Endodermal cell (in vitro differentiated cells): ENCODE data around the gene ZNF511. TPM values are rescaled to one million over a fixed set of nuclear protein-coding genes. Genes with fewer than 3 reads are reported as not detected.

Experiments used
- DNase-seq: peaks from one replicate; pipeline ENCODE4 v3.0.0-alpha.2; 2017
- H3K27ac ChIP-seq: 2 replicates; pipeline ENCODE4 v1.5.1; 2013; ENCODE audit warnings: mild to moderate bottlenecking, low read depth, low read length, moderate library complexity
- H3K27me3 ChIP-seq: 2 replicates; pipeline ENCODE4 v1.6.1; 2013; ENCODE audit warnings: mild to moderate bottlenecking, low read length, moderate library complexity; ENCODE audit not compliant: insufficient read depth, control insufficient read depth, poor library complexity, severe bottlenecking
- H3K36me3 ChIP-seq: 2 replicates; pipeline ENCODE4 v1.7.0; 2013; ENCODE audit warnings: mild to moderate bottlenecking, low read length, moderate library complexity; ENCODE audit not compliant: control insufficient read depth, insufficient read depth
- H3K4me1 ChIP-seq: one replicate; pipeline ENCODE4 v1.7.0; 2013; ENCODE audit warnings: low read length; ENCODE audit not compliant: control insufficient read depth, insufficient read depth
- H3K4me3 ChIP-seq: 2 replicates; pipeline ENCODE4 v1.5.1; 2013; ENCODE audit warnings: mild to moderate bottlenecking, low read length, moderate library complexity
- H3K9ac ChIP-seq: 2 replicates; pipeline ENCODE4 v1.6.1; 2013; ENCODE audit warnings: mild to moderate bottlenecking, low read length, moderate library complexity; ENCODE audit not compliant: poor library complexity, severe bottlenecking; ENCODE audit errors: extremely low read depth
- H3K9me3 ChIP-seq: 2 replicates; pipeline ENCODE4 v1.6.1; 2013; ENCODE audit warnings: mild to moderate bottlenecking, low read length, moderate library complexity; ENCODE audit not compliant: control insufficient read depth
- H3K27ac Mint-ChIP-seq: 2 replicates; pipeline ENCODE4 v1.8.0; 2020; ENCODE audit warnings: mixed read lengths
- H3K27me3 Mint-ChIP-seq: 2 replicates; pipeline ENCODE4 v1.8.0; 2021; ENCODE audit warnings: mild to moderate bottlenecking, mixed read lengths; ENCODE audit not compliant: insufficient read depth
- H3K36me3 Mint-ChIP-seq: 2 replicates; pipeline ENCODE4 v1.8.0; 2020; ENCODE audit warnings: low read depth, mixed read lengths
- H3K4me1 Mint-ChIP-seq: 2 replicates; pipeline ENCODE4 v1.8.0; 2020; ENCODE audit warnings: mixed read lengths
- H3K4me3 Mint-ChIP-seq: 2 replicates; pipeline ENCODE4 v1.8.0; 2020; ENCODE audit warnings: mild to moderate bottlenecking, moderate library complexity, mixed read lengths
- H3K9me3 Mint-ChIP-seq: 2 replicates; pipeline ENCODE4 v1.8.0; 2020; ENCODE audit warnings: mild to moderate bottlenecking, mixed read lengths
- WGBS, 2 experiments: methylation state at CpG; one replicate each; pipeline versions ENCODE4 v1.1.5 to v1.1.7; 2013; ENCODE audit warnings: missing lambda C conversion rate in 2 of 2, mixed read lengths in 1 of 2; ENCODE audit not compliant: insufficient coverage in 1 of 2, insufficient read length in 1 of 2; 5-methylcytosine and 5-hydroxymethylcytosine counted together
- long read RNA-seq, 4 experiments: library from polyadenylated mRNA in 2 of 4; library from RNA in 1 of 4; library from capped mRNA in 1 of 4; stranded (forward) in 3 of 4; unstranded in 1 of 4; transcript quantifications; one replicate each; pipeline ENCODE4 v2.0.0, GENCODE V29; 2020 to 2021; ENCODE audit warnings: inconsistent platforms in 1 of 4
- polyA plus RNA-seq, 2 experiments: library from polyadenylated mRNA; stranded (reverse); fragments of 50-300 nt; gene quantifications; one replicate each; pipeline ENCODE4 v1.2.3, GENCODE V29; 2013
- total RNA-seq, 2 donors: library from RNA; stranded (reverse); fragmentation: NEBNext Ultra II Directional in 1 of 2; extraction: Animal tissue kit (Norgen Biotek cat#: 25700) in 1 of 2; gene quantifications; 2 replicates in 1 of 2; 3 replicates in 1 of 2; pipeline ENCODE4 v1.2.1, GENCODE V29; 2021
- TF ChIP-seq, protein P1 (sequence below): fragments of 200-600 bp; sonication (generic); conservative IDR thresholded peaks from 2 replicates; pipeline ENCODE4 v1.5.0; 2021; ENCODE audit warnings: antibody characterized with exemption, mild to moderate bottlenecking

ZNF511 gene
- 10 to 100 TPM; 48.1 to 57.6 TPM for total RNA-seq
- polyA plus RNA-seq (2013, experiment 1 of 2) = 30.8 TPM
- 30.8 TPM for polyA plus RNA-seq (2013, experiment 2 of 2)
- long read RNA-seq, experiment 1, transcript ZNF511-202 (6 exons, 1,520 nt) = major isoform, 12 of 25 reads
- long read RNA-seq, experiment 1, partial matches to known transcripts = 2 of 25 reads
- long read RNA-seq, experiment 1, other reads (novel, unspliced or antisense) = 11 of 25 reads
- long read RNA-seq, experiment 2, transcript ZNF511-202 (6 exons, 1,520 nt) = major isoform, 26 of 35 reads
- long read RNA-seq, experiment 2, partial matches to known transcripts = 1 of 35 reads
- long read RNA-seq, experiment 2, other reads (novel, unspliced or antisense) = 7 of 35 reads
- long read RNA-seq, experiment 3, transcript ZNF511-201 (5 exons, 2,004 nt) = minor isoform, 10 of 93 reads
- long read RNA-seq, experiment 3, transcript ZNF511-202 (6 exons, 1,520 nt) = major isoform, 72 of 93 reads
- long read RNA-seq, experiment 3, partial matches to known transcripts = 1 of 93 reads
- long read RNA-seq, experiment 3, other reads (novel, unspliced or antisense) = 10 of 93 reads
- long read RNA-seq, experiment 4, partial matches to known transcripts = 1 of 1 reads
- long read RNA-seq, experiment 4, other reads (novel, unspliced or antisense) = 0 of 1 reads

- Histone ChIP-seq H3K4me3 (peak within 1 kb of the TSS; percentile 96), H3K36me3 (peaks cover 28% of the 10 kb centered on the region), H3K27ac (peak within 1 kb of the TSS; percentile 92), H3K9ac (peak within 1 kb of the TSS; percentile 87), H3K4me1 (peaks cover 14% of the 10 kb centered on the region), H3K27me3 (no peaks in the 10 kb centered on the region), H3K9me3 (no peaks in the 10 kb centered on the region)
- Mint-ChIP-seq H3K27me3 (no peaks in the 10 kb centered on the region), H3K36me3 (peaks cover 29% of the 10 kb centered on the region), H3K27ac (peak within 1 kb of the TSS; percentile 98), H3K4me3 (peak within 1 kb of the TSS; percentile 93), H3K4me1 (peaks cover 17% of the 10 kb centered on the region), H3K9me3 (no peaks in the 10 kb centered on the region)
- TF ChIP-seq, protein P1, sequence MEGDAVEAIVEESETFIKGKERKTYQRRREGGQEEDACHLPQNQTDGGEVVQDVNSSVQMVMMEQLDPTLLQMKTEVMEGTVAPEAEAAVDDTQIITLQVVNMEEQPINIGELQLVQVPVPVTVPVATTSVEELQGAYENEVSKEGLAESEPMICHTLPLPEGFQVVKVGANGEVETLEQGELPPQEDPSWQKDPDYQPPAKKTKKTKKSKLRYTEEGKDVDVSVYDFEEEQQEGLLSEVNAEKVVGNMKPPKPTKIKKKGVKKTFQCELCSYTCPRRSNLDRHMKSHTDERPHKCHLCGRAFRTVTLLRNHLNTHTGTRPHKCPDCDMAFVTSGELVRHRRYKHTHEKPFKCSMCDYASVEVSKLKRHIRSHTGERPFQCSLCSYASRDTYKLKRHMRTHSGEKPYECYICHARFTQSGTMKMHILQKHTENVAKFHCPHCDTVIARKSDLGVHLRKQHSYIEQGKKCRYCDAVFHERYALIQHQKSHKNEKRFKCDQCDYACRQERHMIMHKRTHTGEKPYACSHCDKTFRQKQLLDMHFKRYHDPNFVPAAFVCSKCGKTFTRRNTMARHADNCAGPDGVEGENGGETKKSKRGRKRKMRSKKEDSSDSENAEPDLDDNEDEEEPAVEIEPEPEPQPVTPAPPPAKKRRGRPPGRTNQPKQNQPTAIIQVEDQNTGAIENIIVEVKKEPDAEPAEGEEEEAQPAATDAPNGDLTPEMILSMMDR = no peak
- peak; percentile 93 for DNase-seq
- 0% methylated on average over 19 to 89 of the region's 89 CpGs for WGBS, 2 experiments
Observed at GRCh38 chr10:133308421-133309099, at the start of gene ZNF511, which contains the start of gene TUBGCP2. Gene ZNF511, plus strand, starts transcription at chr10:133308914. Its CDS starts 30 bp downstream, at chr10:133308944. Gene TUBGCP2, minus strand, starts transcription at chr10:133308872. Its CDS starts 5,931 bp downstream, at chr10:133302941.

- Histone ChIP-seq H3K9me3 (no peaks in the 10 kb centered on the region), H3K9ac (no peak overlapping the region), H3K36me3 (no peaks in the 10 kb centered on the region), H3K27me3 (peaks cover 16% of the 10 kb centered on the region), H3K4me1 (peaks cover 3% of the 10 kb centered on the region), H3K27ac (no peak overlapping the region), H3K4me3 (no peak overlapping the region)
- 83 to 90% methylated on average over 11 to 12 of the region's 12 CpGs for WGBS, 2 experiments
- Mint-ChIP-seq H3K27ac (no peak overlapping the region), H3K9me3 (no peaks in the 10 kb centered on the region), H3K27me3 (peaks cover 42% of the 10 kb centered on the region), H3K36me3 (no peaks in the 10 kb centered on the region), H3K4me3 (peak overlapping the region; percentile 56), H3K4me1 (peaks cover 7% of the 10 kb centered on the region)
- no peak for DNase-seq
- TF ChIP-seq, protein P1 = no peak
Observed at GRCh38 chr10:133259602-133259989, 49.1 kb upstream of the ZNF511 start.

- peak; percentile 65 for DNase-seq
- Mint-ChIP-seq H3K4me1 (peaks cover 7% of the 10 kb centered on the region), H3K27ac (no peak overlapping the region), H3K4me3 (peak overlapping the region; percentile 56), H3K9me3 (no peaks in the 10 kb centered on the region), H3K27me3 (peaks cover 42% of the 10 kb centered on the region), H3K36me3 (no peaks in the 10 kb centered on the region)
- TF ChIP-seq, protein P1 = no peak
- Histone ChIP-seq H3K27me3 (peaks cover 16% of the 10 kb centered on the region), H3K4me1 (peaks cover 3% of the 10 kb centered on the region), H3K4me3 (peak overlapping the region; percentile 75), H3K9me3 (no peaks in the 10 kb centered on the region), H3K27ac (no peak overlapping the region), H3K9ac (peak overlapping the region; percentile 11), H3K36me3 (no peaks in the 10 kb centered on the region)
- WGBS, 2 experiments = 45 to 51% methylated on average over 16 to 47 of the region's 50 CpGs
Observed at GRCh38 chr10:133260895-133261725, 47.6 kb upstream of the ZNF511 start.
